Hippocampal formation (tissue), 2 donors: Measurements from ENCODE around the gene TCF15.
"Not testable (repeated sequence)": the region's sequence is repeated elsewhere in the genome, so short reads cannot be mapped to it uniquely, and the experiment has no call there.

ENCODE experiments used
- DNase-seq, 2 donors: peaks; one replicate each; lab custom pipeline; 2025; lab: John Stamatoyannopoulos, UW

TCF15 gene

GRCh38 chr20:642013-642397 lies 31.9 kb upstream of the TCF15 start:
- not testable (repeated sequence) for DNase-seq

DNA sequence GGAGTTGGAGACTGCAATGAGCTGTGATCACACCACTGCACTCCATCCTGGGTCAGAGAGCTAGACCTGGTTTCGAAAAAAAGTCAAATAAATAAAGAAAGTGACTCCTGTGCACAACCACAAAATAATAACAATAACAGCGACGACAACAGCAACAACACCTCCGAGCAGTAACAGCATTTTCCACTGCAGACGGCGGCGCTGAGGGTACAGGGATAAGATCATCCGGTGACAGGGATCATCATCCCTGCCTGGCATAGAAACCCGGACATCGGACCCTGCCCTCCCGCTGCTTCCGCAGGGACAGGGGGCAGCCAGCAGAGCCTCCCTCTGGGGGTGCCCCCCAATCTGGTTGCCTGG lies 31.4 kb upstream of the TCF15 start:
- DNase-seq = no peak

GRCh38 chr20:640674-641515 lies 30.8 kb upstream of the TCF15 start:
- no peak for DNase-seq

DNA sequence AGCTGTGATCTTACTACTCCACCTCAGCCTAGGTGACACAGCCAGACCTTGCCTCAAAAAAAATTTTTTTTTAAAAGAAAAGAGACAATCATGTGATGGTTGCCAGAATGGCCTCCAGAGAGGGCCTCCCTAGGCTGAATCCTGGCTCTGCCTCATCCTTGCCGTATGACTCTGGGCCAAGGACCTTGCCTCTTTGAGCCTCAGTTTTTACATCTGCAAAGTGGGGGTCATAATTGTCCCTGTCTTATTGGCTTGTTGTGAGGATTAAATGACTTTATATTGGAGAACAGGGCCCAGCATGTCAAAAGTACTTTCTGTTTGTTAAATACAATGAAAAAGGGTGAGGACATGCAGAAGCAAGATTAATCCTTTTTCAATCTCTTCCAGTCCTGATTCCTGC lies 28.5 kb upstream of the TCF15 start:
- DNase-seq = no peak

- no peak for DNase-seq
Observed at GRCh38 chr20:637559-637958, 27.4 kb upstream of the TCF15 start.

DNA sequence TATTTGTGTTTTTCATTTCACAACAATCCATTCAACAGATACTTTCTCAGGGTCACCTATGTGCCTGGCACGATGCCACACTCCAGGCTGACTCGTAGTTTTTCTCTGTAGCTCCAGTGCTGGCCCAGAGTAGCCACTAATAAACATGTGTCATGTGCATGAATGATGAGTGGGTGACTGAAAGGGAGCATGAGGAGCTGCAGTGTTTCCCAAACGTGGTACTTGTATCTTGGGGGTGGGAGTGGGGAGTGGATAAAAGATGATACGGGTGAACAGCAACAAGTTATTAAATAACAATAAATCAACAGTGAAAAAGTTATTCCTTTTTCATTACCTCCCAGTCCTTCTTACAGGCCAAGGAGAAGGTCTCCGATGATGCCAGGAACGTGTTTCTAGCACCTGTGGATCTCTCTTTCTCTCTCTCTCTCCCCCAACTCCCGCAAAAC lies 25.8 kb upstream of the TCF15 start:
- DNase-seq = no peak

- no peak for DNase-seq
Observed at GRCh38 chr20:635028-635892, 25.2 kb upstream of the TCF15 start.

DNA sequence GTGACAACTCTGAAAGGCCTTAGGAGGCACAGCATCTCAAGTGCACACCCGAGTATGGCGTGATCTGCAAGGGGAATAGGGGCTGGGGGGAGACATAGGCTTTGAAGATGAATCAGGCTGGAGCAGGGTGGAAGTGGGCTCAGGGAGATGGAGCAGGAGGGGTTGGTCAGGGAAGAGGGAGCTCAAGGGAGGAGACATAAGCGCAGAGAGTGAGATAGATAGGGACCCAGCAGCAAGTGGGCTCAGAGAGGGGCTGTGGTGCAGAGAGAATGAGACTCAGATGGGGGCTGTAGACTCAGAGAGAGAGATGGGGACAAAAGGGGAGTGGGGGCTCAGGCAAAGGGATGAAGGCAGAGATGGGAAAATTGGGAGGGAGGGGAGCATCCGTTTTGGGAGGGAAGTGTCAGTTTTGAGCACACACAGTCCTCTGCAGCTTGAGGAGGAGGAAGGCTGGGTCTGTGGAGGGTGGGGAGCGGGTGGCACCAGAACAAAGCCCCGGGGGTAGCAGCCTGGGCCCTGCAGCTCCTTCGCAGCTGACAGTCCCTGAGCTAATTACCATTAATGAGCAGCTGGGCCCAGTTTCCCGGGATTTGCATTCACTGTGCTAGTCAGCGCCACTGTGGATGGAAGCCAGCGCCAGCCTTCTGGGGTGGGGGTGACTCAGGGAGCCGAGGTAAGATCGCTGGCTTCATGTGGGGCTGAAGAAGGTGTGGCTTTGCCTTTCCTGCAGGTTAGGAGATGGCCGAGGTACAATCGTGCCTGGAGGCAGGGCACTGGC lies 24.2 kb upstream of the TCF15 start:
- peak; percentile 46 for DNase-seq

GRCh38 chr20:631101-631500 lies 21.0 kb upstream of the TCF15 start:
- DNase-seq = no peak

GRCh38 chr20:626579-626978 lies 16.5 kb upstream of the TCF15 start:
- no peak for DNase-seq

DNA sequence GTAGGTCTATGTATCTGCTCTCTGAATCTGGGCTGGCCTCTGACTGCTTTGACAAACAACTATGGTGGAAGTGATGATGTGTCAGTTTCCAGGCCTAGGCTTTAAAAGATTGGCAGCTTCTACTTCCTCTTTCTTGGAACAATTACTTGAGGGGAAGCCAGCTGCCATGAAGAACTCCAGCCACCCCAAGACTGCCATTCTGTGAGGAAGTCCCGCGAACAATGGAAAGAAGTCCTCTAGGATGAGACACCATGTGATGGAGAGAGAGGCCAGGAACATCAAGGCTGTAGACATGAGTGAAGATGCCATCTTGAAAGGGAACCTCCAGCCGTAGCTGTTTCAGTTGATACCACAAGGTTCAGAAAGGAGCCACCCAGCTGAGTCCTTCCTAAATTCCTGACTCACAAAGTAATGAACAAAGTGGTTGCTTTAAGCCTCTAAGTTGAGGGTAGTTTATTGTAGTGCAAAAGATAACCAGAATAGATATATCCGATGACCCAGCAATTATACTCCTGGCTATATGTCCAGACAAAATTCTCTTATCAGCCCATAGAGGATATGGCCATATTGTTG lies 15.3 kb upstream of the TCF15 start:
- DNase-seq = no peak

GRCh38 chr20:623704-624103 lies 13.6 kb upstream of the TCF15 start:
- DNase-seq = no peak

DNA sequence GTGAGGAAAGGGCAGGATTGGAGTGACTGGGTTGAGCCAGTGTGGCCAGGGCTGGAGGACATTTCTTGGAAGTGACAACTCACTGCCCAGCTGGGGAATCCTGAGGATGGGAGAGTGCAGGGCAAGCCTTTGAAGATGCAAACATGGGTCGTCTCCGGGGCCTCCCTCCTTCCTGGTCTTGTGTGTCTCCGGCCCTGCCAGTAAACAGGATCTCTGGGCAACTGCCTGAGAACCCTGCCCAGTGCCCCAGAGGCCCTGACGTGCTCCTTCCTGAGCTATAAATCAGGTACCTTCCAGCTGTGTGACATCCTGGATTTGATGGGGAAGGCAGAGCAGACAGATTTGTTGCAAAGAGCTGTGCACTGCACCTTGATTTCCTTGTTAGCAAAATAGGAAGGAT lies 12.9 kb upstream of the TCF15 start:
- no peak for DNase-seq

- DNase-seq = no peak
Observed at GRCh38 chr20:622161-622560, 12.1 kb upstream of the TCF15 start.

- no peak for DNase-seq
Observed at GRCh38 chr20:621125-621756, 11.1 kb upstream of the TCF15 start.

DNA sequence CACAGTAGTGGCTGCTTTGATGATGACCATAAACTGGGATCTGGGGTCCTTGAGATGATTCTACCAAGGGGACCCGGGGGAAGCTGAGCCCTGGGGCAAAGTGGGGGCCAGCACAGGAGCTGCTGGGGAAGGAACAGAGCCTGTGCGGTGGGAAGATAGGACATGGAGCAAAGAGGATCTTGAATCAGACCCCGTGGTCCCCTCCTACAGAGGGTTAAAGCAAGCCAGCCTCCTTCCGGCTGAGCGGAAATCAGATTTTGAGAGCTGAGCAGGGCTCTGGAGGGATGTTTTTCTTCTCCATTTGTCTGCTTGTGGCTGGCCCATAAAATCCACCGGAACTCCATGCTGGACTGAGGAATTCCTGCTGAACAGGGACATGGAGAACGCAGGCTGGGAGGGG lies 10.1 kb upstream of the TCF15 start:
- DNase-seq = no peak

- no peak for DNase-seq
Observed at GRCh38 chr20:618980-619379, 8.9 kb upstream of the TCF15 start.

DNA sequence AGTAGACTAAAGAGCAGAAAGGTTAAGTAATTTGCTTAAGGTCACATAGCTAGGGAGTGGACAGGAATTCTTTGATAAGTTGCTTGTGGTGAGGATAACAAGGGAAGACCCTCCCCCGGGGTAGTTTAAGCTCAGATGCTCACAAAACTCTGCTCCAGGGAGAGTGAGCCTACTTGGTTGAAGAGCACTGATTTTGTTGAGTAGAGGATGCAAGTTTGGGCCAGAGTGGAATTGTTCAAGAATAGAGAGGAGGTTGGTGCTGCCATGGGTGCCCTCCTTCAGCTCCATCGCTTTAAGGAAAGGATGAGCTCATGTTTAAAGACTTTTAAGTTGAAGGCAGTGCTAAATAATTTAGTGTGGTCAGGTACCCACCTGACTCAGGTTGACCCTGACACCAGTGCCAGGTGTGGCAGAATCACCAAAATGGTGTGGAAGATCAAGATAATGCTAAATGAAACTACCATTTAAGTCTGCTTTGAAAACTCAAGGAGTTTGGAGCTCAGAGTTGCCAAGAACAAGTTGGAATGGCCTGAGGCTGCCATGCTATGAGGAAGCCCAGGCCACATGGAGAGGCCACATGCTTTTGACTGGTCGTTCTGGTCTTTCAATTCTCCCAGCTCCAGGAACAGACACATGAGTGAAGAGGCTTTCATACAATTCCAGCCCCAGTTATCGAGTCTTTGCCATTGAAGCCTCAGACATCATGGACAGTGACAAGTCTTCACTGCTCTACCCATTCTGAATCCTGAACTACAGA lies 8.0 kb upstream of the TCF15 start:
- DNase-seq = no peak

DNA sequence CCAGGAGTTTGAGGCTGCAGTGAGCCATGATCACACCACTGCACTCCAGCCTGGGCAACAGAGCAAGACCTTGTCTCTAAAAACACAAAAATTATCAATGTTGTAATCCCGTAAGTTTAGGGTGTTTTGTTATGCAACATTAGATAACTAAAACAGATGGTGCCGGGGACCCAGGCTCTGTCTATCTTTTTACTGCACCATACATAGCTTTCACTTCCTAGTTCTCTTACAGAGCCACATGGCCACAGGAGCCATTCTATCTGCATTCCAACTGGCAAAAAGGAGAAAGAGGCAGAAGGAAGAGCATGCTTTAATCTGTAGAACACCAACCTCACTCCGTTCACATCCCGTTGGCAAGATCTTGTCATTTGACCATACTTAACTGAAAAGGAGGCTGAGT lies 5.4 kb upstream of the TCF15 start:
- DNase-seq = no peak

DNA sequence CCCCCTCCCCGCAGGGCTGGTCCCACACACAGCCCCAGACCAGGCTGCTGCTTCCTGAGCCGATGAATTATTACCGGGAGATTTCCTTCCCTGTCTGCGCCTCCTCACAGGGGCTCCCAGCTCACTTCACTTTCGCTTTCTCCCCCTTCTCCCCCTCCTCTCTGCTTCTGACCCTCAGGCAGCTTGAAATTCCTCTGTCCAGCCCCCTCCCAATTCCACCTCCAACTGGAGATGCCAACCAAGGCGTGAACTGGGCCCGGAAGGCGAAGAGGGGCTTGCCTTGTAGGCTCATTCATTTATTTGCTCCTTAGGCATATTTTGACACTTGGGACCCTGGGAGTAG lies 1.7 kb upstream of the TCF15 start:
- DNase-seq = no peak
